HG02852 (cell line): ENCODE results near the gene EXOC3L1.

ENCODE experiments used
- ATAC-seq: cut with Tn5 transposase; IDR thresholded peaks from one replicate; pipeline ENCODE4 v1.9.1; 2021; ENCODE audit warnings: mild to moderate bottlenecking, moderate library complexity; ENCODE audit not compliant: unreplicated experiment

EXOC3L1 gene

DNA sequence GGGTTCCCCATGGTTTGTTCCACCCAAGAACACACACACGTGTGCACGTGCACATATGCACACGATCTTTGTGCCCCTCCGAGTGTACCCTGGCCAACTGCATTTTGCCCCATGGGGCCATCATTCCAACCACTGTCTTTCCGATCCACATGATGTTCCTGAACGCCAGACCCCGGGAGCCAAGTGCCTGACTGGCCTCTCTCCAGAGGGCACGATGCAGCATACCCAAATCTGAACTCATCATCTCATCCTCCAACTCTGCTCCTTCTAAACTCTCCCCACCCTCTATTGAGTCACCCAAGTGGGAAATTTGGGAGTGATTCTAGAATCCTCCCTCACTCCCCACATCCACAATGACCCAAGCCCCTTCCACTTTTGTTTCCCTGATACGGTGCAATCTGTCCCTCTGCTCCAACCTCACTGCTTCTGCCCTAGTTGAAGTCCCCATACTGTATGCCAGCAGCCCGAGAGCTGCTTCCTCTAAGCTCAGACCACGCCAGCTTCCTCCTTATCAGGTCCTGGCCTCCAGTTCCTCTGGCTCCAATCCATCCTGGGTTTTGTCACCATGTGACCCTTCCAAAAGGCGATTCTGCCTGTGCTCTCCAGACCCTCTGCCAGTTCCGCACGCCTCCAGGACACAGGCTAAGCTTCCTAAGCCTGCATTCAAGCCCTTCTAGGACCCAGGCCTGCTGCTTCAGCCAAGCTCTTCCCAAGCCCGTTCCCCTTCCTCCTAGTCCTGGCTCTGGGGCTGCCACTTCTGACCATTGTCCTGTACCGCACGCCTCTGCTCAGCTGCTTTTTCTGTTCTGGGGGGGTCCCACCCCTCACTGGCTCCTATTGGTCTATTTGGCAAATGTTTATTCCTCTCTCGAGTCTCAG, 26.9 kb upstream of the EXOC3L1 start:
- ATAC-seq: no peak

DNA sequence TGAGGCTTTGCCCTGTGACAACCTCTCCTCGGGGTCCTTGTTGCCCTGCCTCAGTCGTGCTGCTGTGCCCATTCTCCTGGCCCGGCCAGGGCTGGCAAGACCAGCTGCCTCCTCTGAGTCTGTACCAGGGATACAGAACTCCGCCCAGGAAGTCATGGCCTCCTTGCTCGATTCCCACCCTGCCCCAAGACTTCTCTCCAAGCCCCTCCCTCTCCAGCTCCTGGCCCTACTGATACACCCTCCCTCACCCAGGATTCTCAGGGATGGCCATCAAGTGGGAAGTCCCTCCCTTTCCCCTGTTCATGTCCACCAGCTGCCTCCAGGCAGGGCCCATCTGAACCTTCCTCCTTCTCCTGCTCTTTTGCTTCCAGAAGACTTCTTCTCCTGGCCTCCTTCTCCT, 25.8 kb upstream of the EXOC3L1 start:
- no peak for ATAC-seq

DNA sequence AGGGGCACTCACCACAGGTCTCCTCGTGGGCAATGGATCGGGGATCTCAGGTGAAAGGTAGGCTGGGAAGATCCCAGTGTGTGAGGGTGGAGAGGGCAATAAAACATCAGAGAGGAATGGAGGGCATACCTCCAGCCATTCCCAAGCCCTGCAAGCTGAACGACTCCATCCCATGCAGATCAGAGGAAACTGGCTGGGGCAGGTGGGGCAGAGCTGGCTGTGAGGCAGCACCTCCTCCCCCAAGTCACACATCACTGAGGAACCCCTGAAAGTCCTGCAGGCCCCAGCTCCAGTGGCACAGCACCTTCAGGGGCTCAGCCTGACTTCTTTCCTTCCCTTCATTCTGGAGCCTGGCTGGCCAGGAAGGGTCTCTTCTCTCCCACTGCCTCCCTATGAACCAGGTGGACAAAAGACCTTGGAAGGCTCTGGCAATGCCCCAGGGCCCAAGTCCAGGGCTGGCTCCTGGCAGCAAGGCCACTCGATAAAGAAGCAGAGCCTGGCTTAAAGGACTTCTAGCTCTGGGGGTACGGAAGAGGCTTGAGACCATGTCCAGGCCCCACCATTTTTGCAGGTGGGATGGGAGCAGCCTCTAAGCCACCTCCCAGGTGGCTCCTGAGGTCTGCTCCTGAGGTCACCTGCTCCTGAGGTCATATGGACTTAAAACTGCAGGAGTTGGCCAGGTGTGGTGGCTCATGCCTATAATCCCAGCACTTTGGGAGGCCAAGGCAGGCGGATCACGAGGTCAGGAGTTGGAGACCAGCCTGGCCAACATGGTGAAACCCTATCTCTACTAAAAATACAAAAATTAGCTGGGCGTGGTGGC, 23.5 kb upstream of the EXOC3L1 start:
- no peak for ATAC-seq

DNA sequence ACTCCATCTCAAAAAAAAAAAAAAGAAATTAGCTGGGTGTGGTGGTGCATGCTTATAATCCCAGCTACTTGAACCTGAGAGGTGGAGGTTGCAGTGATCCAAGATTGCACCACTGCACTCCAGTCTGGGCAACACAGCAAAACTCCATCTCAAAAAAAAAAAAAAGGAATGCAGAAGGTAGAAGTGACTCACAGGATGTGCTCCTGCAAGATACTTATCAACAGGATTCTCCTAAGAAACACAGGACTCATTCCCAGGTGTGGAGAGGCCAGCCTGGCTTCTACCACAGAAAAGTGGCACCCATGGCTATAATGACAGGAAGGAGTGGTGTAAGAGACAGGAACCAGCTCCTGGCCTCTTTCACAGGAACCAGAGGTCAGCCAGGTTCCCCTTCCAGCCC, 22.8 kb upstream of the EXOC3L1 start:
- no peak for ATAC-seq

DNA sequence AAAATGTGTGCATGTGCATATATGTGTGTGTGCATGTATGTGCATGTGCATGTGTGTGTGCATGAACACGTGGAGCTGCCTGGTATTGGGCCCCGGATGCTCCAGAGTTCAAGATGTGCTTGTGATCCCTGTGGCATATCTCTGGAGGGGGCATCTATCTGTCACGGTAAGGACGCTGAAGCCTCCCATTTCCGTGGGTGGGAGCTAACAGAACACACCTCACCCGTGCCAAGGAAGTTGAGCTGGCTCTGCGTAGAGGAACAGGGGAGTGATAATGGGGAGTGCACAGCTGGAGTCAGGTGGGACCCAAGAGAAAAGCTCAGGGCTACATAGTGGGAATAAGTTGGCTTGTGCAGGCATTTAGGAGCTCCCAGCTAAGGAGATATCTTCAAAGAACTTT, 21.7 kb upstream of the EXOC3L1 start:
- no peak for ATAC-seq

DNA sequence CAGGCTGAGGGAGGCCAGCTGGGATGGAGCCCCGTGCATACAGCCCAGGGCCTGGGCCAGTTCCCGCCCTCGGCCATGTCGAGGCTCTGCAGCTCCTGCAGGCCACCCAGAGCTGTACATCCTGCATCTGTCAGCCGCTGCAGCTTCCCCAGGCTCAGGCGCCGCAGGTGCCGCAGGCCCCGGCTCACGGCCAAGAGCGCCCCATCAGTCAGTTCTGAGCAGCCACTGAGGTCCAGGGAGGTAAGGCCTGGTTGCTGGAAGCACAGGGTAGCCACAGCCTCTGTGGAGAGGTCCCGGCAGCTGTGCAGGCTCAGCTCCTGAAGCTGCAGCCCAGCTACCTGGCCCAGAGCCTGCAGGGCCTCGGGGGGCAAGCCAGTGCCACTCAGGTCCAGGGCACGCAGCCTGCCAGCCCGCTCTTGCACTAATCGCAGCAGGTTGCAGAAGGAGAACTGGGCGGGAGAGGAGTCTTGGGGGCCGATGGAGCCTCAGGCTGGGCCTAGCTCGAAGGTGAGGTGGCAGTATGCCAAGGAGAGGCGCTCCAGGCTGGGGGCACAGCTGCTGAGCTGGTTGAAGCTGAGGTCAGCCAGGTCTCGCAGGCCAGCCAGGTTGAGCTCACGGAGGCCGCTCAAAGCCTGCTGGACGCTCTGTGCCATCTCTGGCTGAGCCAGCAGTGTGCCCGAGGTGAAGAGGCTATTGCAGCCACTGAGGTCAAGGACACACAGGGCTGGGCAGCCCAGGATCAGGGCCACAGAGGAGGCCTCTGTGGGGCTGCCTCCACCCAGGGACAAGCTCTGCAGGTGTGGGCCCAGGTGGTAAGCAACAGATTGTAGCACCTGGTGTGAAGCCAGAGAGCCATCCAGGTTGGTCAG, 20.4 kb upstream of the EXOC3L1 start:
- ATAC-seq: no peak

GRCh38 chr16:67209565-67209964, 19.6 kb upstream of the EXOC3L1 start:
- no peak for ATAC-seq

- no peak for ATAC-seq
Observed at GRCh38 chr16:67208154-67208896, 18.4 kb upstream of the EXOC3L1 start.

DNA sequence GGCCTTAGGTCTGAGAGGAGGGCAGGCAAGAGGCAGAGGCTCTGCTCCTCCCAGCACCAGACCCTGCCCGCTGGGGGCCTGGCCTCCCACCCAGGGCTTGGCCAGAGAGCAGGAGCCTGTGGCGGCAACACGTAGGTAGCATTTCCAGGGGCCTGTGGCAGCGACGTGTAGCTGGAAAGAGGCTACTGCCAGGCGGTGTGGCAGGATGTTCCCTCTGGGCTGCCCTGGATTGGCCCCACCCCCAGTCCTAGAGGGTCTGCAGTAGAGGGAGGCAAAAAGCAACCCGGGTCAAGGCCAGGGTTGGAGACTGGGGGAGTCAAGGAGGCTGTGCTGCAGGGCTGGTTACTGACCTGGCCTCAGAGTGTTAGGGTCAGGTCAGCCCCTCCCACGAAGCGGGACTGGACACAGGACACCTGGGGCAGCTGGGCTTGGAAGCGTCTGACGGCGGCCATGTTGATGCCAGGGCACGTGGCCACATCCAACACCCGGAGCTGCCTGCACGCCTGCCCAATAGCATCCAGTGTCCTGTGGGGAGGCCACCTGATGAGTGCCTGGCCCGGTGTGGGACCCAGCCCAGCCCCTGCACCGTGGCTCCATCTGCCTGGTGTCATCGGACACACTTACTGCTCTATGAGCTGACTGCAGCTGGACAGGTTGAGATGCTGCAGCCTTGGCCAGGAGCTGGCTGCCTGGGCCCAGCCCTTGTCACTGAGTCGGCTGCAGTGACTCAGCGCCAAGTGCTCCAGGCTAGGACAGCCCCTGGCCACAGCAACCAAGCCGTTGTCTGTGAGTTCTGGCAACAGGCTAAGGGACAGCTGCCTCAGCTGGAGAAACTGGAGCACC, 17.5 kb upstream of the EXOC3L1 start:
- no peak for ATAC-seq

- no peak for ATAC-seq
Observed at GRCh38 chr16:67206838-67207248, 16.9 kb upstream of the EXOC3L1 start.

- ATAC-seq: no peak
Observed at GRCh38 chr16:67206129-67206837, 16.3 kb upstream of the EXOC3L1 start.

DNA sequence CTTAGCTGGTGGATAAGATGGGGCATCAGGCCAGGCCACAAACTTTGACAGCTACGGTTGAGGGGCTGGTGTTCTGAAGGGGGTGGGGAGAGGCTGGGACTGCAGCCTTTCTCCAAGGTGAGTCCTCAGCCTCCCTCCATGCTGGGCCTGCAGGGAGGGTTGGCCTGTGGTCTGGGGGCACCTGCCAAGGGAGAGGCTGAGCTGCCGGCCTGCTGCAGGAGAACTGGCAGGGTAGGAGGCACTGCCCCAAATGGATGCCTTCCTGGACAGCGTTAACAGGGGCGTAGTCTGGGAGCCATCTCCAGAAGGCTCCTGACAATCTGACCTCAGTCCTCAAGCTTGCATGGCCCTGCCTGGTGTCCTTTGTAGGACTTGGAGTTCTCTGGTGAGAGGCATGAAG, 14.1 kb upstream of the EXOC3L1 start:
- no peak for ATAC-seq

DNA sequence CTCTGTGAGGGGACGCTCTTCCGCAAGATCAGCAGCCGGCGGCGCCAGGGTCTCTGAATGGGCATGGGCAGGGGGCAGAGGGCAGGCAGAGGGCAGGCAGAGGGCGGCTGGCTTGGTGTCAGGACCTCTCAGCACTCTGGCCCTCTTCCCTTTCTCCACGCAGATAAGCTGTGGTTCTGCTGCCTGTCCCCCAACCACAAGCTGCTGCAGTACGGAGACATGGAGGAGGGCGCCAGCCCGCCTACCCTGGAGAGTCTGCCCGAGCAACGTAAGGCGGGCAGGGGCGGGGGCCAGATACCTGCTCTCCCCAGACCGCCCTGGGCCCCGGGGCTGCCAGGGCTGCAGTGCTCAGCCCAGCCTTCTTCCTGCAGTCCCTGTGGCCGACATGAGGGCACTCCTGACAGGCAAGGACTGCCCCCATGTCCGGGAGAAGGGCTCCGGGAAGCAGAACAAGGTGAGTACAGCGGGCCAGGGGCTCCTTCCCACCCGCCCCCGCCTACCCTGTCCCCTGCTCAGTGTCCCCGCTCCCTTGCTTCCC, 13.1 kb upstream of the EXOC3L1 start:
- ATAC-seq: no peak

DNA sequence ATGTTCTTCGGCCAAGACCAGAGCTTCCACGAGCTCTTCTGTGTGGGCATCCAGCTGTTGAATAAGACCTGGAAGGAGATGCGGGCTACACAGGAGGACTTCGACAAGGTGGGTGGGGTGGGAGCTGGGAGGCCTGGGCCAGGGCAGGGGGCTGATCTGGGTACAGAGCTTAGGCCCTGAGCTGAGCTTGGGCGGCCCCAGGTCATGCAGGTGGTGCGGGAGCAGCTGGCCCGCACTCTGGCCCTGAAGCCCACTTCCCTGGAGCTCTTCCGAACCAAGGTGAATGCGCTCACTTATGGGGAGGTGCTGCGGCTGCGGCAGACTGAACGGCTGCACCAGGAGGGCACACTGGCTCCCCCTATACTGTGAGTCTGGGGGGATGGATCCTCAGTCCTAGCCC, 12.5 kb upstream of the EXOC3L1 start:
- no peak for ATAC-seq

- no peak for ATAC-seq
Observed at GRCh38 chr16:67201411-67202345, 11.7 kb upstream of the EXOC3L1 start.

DNA sequence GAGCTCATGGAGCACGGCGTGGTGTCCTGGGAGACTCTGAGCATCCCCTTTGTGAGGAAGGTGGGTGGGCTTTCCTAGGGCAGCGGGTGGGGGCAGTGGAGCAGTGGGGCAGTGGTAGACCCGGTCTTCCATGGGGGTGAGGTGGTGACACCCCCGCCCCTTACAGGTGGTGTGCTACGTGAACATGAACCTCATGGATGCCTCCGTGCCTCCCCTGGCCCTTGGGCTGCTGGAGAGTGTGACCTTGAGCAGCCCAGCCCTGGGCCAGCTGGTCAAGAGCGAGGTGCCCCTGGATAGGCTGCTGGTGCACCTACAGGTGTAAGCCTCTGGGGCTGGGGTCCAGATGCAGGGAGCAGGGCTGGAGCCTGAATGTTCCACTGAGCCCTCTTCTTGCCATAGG, 10.6 kb upstream of the EXOC3L1 start:
- ATAC-seq: no peak

GRCh38 chr16:67199808-67200198, 9.9 kb upstream of the EXOC3L1 start:
- no peak for ATAC-seq
